Activated naive CD4-positive, alpha-beta T cell treated with anti-CD3 and anti-CD28 coated beads for 36 hours (primary cell): ENCODE data around the gene LY6G6D. TPM values are rescaled to one million over a fixed set of nuclear protein-coding genes. Genes with fewer than 3 reads are reported as not detected.

Experiments used
- CTCF ChIA-PET: fragments of 350-600 bp; sonication (Branson Sonifier 250); formaldehyde crosslinking; loops from one replicate; lab custom pipeline; 2021; ENCODE audit warnings: antibody characterized with exemption; lab: Charles Lee
- DNase-seq: peaks from one replicate; pipeline ENCODE4 v3.0.0-alpha.2; 2020
- H3K27ac Mint-ChIP-seq: one replicate; pipeline ENCODE4 v1.8.0; 2021; ENCODE audit warnings: mild to moderate bottlenecking, mixed read lengths
- H3K27me3 Mint-ChIP-seq: one replicate; pipeline ENCODE4 v1.8.0; 2021; ENCODE audit warnings: low read depth, mixed read lengths
- H3K36me3 Mint-ChIP-seq: one replicate; pipeline ENCODE4 v1.8.0; 2021; ENCODE audit warnings: low read depth, mixed read lengths
- H3K4me1 Mint-ChIP-seq: one replicate; pipeline ENCODE4 v1.8.0; 2021; ENCODE audit warnings: low read depth, mixed read lengths
- H3K4me3 Mint-ChIP-seq: one replicate; pipeline ENCODE4 v1.8.0; 2021; ENCODE audit warnings: mild to moderate bottlenecking, moderate library complexity, mixed read lengths
- H3K9me3 Mint-ChIP-seq: one replicate; pipeline ENCODE4 v1.8.0; 2021; ENCODE audit warnings: mixed read lengths
- intact Hi-C: fragments of 100-400 bp; cut with micrococcal nuclease; formaldehyde crosslinking; loops from one replicate; pipeline ENCODE4 v1.15.1; 2023
- total RNA-seq, 2 experiments: library from RNA; stranded (reverse); gene quantifications; one replicate each; pipeline ENCODE4 v1.2.3, GENCODE V29; 2021

The LY6G6D gene, protein sequence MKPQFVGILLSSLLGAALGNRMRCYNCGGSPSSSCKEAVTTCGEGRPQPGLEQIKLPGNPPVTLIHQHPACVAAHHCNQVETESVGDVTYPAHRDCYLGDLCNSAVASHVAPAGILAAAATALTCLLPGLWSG
- not detected for total RNA-seq

DNA sequence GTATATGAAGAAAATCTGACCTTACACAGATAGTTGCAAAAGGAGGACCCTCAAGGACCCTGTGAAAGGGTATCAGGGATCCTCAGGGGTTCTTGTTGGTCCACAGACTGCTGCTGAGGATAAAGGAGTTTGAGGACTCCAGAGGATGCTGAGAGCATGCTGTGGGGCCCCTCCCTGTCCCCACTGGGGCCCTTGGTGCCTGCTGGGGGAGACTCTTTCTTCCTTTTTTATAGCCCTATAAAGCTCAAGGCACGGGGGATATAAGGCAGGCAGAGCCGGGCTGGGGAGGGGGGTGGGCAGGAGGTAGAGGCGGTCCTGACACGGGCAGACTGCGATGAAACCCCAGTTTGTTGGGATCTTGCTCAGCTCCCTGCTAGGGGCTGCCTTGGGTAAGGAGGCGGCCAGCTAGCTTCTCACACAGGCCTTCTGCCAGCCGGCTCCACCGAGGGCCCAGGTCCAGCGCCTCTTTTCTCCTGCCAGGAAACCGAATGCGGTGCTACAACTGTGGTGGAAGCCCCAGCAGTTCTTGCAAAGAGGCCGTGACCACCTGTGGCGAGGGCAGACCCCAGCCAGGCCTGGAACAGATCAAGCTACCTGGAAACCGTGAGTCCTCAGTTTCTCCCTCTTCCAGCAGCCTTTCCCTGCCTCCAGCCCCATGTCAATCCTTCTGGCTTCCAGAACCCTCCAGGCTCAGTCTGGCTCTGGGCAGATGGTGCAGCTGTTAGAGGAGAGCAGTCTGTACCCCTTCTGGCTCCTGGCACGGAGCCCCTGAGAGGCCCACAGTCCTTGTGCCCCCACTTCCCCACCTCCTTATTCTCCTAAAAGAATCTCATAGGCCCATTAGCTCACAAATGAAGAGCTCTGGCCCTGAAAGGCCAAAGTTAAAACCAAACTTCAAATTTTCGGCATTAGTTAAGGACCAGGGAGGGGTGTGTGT is at the start of gene LY6G6D:
TSS of gene LY6G6D (plus strand) at position 327 of the 937 bp plus-strand sequence. CDS start at position 335, 8 bp downstream.
- Mint-ChIP-seq H3K4me1 (peaks cover 8% of the 10 kb centered on the region), H3K36me3 (no peaks in the 10 kb centered on the region), H3K27ac (no peak within 1 kb of the TSS), H3K9me3 (no peaks in the 10 kb centered on the region), H3K4me3 (no peak within 1 kb of the TSS), H3K27me3 (no peaks in the 10 kb centered on the region)
- intact Hi-C loops, result no loop called here
- CTCF ChIA-PET, result interaction anchor here (0.5 to 2.7 kb wide), 2 partner anchors 15 to 38 kb away, joined by 8 to 12 read pairs; no protein-coding TSS in a partner anchor
- no peak for DNase-seq

DNA sequence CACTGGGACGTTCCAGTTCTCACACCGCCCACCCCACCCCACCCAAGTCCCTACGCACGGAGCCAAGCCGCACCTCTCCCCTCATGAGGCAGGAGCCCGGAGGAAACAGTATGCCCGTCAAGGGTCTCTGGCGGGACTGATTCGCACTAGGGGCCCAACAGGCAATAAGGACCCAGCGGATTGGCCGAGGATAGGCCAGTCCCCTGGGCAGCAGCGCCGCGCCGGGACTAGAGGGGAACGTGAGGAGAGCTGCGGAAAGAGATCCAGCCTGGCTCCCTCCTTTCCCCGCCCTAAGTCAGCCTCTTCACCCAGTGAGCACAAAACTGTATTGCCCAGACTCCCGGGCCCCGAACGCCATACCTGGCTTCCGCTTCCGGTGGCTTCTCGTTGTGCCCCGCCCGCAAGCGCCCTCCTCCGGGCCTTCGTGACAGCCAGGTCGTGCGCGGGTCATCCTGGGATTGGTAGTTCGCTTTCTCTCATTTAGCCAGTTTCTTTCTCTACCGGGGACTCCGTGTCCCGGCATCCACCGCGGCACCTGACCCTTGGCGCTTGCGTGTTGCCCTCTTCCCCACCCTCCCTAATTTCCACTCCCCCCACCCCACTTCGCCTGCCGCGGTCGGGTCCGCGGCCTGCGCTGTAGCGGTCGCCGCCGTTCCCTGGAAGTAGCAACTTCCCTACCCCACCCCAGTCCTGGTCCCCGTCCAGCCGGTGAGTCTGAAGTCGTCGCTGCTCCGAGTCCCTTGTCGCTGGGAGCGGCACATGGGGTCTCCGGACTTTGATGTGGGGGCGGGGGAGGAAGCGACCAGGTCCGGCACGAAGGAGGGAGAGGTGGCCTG is 49.4 kb upstream of the LY6G6D start, which contains the start of gene CSNK2B:
TSS of gene CSNK2B (plus strand) at position 580 of the 836 bp plus-strand sequence. CDS start 752 bp downstream, outside the sequence.
- Mint-ChIP-seq H3K4me1 (peaks cover 62% of the 10 kb centered on the region), H3K9me3 (no peaks in the 10 kb centered on the region), H3K4me3 (peak within 1 kb of the TSS; percentile 95), H3K27ac (peak within 1 kb of the TSS; percentile 97), H3K36me3 (peaks cover 68% of the 10 kb centered on the region), H3K27me3 (no peaks in the 10 kb centered on the region)
- intact Hi-C loops, result loop anchor here (1.0 to 10.0 kb wide), 13 partner anchors 13 to 1179 kb away; partner anchors contain the start of genes ABHD16A, ATP6V1G2, BAG6 and HSPA1B
- DNase-seq, result peak; percentile 99
- CTCF ChIA-PET, result interaction anchor here (0.9 to 1.2 kb wide), 3 partner anchors 104 to 197 kb away, joined by 3 read pairs; no protein-coding TSS in a partner anchor

DNA sequence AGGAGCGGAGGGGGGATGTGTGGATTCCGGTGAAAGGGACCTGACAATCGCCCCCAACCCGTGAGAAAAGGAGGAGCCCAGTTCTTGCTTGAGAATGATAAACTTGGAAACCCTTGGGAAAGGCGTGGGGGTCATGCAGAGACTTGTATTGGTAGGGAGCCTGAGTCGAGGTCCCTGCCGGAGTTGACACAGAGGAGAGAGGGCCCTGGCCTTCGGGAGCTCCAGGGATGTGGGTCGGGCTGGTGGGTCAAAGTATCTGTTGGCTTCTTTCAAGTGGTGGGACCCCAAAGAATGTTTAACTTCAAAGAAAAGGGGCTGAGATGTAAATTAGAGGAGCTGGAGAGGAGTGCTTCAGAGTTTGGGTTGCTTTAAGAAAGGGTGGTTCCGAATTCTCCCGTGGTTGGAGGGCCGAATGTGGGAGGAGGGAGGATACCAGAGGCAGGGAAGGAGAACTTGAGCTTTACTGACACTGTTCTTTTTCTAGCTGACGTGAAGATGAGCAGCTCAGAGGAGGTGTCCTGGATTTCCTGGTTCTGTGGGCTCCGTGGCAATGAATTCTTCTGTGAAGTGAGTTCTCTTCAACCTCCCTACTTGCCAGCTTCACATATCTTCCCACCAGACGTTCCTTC is 48.7 kb upstream of the LY6G6D start:
- CTCF ChIA-PET, result interaction anchor here (0.9 to 1.1 kb wide), 4 partner anchors 15 to 125 kb away, joined by 3 to 4 read pairs (median 3); partner anchors contain the start of gene LY6G5C
- Mint-ChIP-seq H3K4me3 (peak overlapping the region; percentile 95), H3K27me3 (no peaks in the 10 kb centered on the region), H3K4me1 (peaks cover 55% of the 10 kb centered on the region), H3K36me3 (peaks cover 63% of the 10 kb centered on the region), H3K9me3 (no peaks in the 10 kb centered on the region), H3K27ac (peak overlapping the region; percentile 97)
- intact Hi-C loops, result loop anchor here (10.0 kb wide), 1 partner anchor 1178 kb away; the partner anchor contains the start of gene PSMB8
- no peak for DNase-seq

DNA sequence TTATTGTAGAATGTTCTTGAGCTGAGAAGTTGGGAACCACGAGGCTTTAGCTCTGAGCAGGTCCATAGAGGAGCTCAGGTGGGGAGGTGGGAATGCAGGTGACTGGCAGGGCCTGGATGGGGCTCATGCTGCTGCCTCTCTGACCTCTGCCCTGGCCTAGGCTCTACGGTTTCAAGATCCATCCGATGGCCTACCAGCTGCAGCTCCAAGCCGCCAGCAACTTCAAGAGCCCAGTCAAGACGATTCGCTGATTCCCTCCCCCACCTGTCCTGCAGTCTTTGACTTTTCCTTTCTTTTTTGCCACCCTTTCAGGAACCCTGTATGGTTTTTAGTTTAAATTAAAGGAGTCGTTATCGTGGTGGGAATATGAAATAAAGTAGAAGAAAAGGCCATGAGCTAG is 45.5 kb upstream of the LY6G6D start, which contains the start of gene LY6G5B:
TSS of gene LY6G5B (plus strand) at position 301 of the 400 bp plus-strand sequence. CDS start 975 bp downstream, outside the sequence.
- no peak within 1 kb of the TSS for H3K4me3 Mint-ChIP-seq
- DNase-seq, result no peak
- H3K27me3 Mint-ChIP-seq, result no peaks in the 10 kb centered on the region
- no peaks in the 10 kb centered on the region for H3K9me3 Mint-ChIP-seq
- H3K36me3 Mint-ChIP-seq, result peaks cover 53% of the 10 kb centered on the region
- peak within 1 kb of the TSS; percentile 19 for H3K27ac Mint-ChIP-seq
- intact Hi-C loops, result loop anchor here (10.0 kb wide), 1 partner anchor 1175 kb away; the partner anchor contains the start of gene PSMB8
- peaks cover 29% of the 10 kb centered on the region for H3K4me1 Mint-ChIP-seq
- CTCF ChIA-PET, result no interaction called here

DNA sequence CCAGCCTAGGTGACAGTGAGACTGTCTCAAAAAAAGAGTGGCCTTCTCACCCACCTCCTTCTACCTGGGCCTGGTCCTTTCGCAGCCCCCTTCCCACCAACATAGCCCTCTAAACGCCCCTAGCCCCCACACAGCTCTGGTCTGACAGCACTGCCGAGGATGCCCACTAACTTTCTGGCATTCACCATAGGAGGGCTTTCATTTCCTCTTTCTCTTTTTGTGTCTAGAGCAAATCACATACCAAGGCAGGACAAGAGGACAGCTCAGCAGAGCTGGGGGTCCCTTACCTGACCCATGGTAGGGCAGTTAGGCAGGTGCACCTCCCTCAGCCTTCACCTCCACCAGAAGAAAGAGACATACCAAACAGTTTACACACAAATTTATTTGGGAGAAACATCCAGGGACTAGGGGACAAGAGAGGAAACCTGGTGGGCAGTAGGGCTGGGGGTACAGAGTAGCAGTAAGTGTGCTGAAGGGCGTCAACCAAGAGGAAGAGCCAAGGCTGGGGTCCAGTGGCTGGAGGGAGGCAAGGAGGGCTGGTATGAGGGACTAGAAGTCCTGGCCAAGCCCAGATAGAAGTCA is 38.7 kb upstream of the LY6G6D start:
- CTCF ChIA-PET, result interaction anchor here (0.8 kb wide), 1 partner anchor 275 kb away, joined by 3 read pairs; no protein-coding TSS in a partner anchor
- H3K27me3 Mint-ChIP-seq, result no peaks in the 10 kb centered on the region
- H3K9me3 Mint-ChIP-seq, result no peaks in the 10 kb centered on the region
- H3K36me3 Mint-ChIP-seq, result peaks cover 17% of the 10 kb centered on the region
- no peak overlapping the region for H3K4me3 Mint-ChIP-seq
- DNase-seq, result no peak
- H3K27ac Mint-ChIP-seq, result no peak overlapping the region
- peaks cover 9% of the 10 kb centered on the region for H3K4me1 Mint-ChIP-seq
- intact Hi-C loops, result no loop called here

DNA sequence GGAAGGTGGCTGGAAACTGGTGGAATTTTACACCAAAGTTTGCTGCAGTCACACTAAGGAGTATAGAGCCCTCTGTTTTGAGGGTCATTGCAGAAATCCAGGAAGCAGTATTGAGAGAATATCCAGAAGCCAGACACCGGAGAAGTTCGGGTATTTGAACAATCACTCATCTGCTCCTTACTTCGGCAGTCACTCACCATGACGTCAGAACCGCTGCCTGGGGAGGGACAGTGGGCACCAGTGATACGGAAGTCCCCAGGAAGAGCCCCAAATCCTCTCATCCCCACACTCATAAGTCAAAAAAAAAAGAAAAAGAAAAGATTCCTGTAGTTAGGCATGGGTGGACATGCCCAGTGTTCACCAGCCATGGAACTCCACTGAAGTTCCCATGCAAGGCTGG is 38.2 kb upstream of the LY6G6D start:
- no peaks in the 10 kb centered on the region for H3K9me3 Mint-ChIP-seq
- H3K4me3 Mint-ChIP-seq, result no peak overlapping the region
- no peaks in the 10 kb centered on the region for H3K27me3 Mint-ChIP-seq
- H3K4me1 Mint-ChIP-seq, result peaks cover 11% of the 10 kb centered on the region
- CTCF ChIA-PET, result interaction anchor here (0.7 kb wide), 1 partner anchor 38 kb away, joined by 8 read pairs; the partner anchor contains the start of gene LY6G6D
- no peak for DNase-seq
- intact Hi-C loops, result no loop called here
- H3K27ac Mint-ChIP-seq, result peak overlapping the region; percentile 22
- H3K36me3 Mint-ChIP-seq, result peaks cover 13% of the 10 kb centered on the region

DNA sequence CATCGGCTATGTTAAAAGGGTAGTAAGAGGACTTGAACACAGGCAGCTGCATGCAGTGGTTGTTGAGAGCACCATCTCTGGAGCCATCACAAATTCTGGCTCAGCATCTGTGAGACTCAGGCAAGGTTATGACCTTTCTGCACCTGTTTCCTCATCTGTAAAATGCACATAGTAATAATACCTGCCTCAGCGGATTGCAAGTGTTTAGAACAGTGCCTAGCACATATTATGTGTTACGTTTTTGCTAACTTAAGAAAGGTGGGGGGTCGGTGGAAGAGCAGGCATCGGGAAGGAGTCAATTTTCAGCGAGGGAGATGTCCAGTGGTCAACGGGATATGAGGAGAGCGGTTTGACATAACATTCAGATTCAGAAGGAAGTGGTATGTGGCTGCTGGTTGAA is 37.2 kb upstream of the LY6G6D start:
- Mint-ChIP-seq H3K9me3 (no peaks in the 10 kb centered on the region), H3K4me1 (peaks cover 11% of the 10 kb centered on the region), H3K27me3 (no peaks in the 10 kb centered on the region), H3K4me3 (no peak overlapping the region), H3K27ac (no peak overlapping the region), H3K36me3 (peaks cover 5% of the 10 kb centered on the region)
- no peak for DNase-seq
- intact Hi-C loops, result no loop called here
- CTCF ChIA-PET, result interaction anchor here (0.8 to 2.1 kb wide), 3 partner anchors 13 to 186 kb away, joined by 3 to 6 read pairs (median 4); no protein-coding TSS in a partner anchor

DNA sequence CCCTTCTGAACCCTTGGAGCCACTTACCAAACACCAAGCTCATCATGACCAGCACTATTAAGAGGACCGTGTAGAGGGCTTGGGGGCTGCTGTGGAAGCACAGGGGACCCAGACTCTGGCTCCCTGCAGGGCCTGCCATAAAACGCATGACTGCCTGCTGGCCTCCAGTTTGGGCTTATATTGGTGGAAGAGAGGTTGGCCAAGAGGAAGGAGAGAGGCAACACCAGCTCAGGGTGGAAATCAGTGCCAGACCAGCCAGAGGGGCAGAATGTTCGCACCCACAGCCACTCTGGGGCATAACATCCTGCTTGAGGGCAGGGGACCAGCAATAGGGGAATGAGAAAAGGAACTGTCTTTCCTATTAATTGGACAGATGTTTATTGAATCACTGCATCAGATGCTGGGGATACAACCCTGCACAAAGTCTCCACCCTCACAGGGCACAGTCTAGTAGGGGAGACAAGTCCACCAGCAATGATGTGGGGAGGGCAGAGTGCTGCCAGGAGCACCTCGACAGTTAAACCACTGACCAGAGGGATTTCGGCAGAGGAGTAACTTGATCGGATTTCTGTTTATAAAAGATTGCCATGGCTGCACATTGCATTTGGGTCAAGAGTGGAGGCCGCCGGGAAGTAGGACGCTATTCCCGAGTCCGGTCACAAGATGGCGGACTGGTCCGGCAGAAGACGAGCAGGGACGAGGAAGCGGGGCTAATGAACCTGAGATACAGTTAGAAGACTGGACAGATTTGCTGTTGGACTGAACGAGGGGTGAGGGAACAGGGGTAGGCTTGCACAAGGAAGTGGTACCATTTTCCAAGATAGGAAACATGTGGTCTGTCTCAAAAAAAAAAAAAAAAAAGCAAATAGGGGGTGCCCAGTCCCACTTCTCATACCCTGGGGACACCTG is 34.7 kb upstream of the LY6G6D start, which contains the start of gene LY6G5C:
TSS of gene LY6G5C (minus strand) at position 842 of the 909 bp plus-strand sequence. CDS start at position 148, 694 bp downstream.
- DNase-seq, result peak; percentile 85
- Mint-ChIP-seq H3K4me3 (peak within 1 kb of the TSS; percentile 74), H3K36me3 (no peaks in the 10 kb centered on the region), H3K9me3 (no peaks in the 10 kb centered on the region), H3K4me1 (peaks cover 11% of the 10 kb centered on the region), H3K27ac (no peak within 1 kb of the TSS), H3K27me3 (no peaks in the 10 kb centered on the region)
- CTCF ChIA-PET, result interaction anchor here (0.6 to 2.1 kb wide), 14 partner anchors 9 to 271 kb away, joined by 3 to 12 read pairs (median 5); partner anchors contain the start of genes ABHD16A, HSPA1B and MSH5
- intact Hi-C loops, result loop anchor here (1.0 to 2.0 kb wide), 6 partner anchors 58 to 272 kb away; partner anchors contain the start of gene NEU1

DNA sequence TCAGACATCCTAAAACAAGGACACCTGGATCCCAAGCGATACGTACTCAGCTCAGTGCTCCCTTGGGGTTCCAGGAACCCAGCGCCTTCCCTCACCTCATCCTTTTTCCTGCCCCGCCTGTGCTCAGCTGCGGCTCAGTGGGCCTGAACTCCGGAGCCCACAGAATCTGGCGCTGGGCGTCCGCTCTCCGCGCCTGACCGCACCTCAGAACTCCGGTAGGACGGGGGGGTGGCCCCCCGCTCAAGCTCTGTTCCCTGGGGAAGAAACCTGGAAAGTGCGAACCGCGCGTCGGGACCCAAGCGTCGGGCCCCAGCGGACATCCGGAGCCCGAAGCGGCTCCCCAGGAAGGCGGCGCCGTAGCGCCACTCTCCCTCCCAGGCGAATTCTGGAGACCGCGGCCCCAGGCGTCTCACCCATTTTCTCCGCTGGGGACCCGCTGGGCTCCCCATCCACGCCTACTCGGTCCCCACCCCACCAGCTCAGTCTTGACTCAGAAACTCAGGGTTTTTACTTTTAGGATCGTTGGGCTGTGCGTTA is 33.9 kb upstream of the LY6G6D start:
- intact Hi-C loops, result loop anchor here (2.0 kb wide), 5 partner anchors 88 to 272 kb away; partner anchors contain the start of gene NEU1
- DNase-seq, result peak; percentile 62
- H3K9me3 Mint-ChIP-seq, result no peaks in the 10 kb centered on the region

More for the DNA sequence above, 33.9 kb upstream of the LY6G6D start:
- Mint-ChIP-seq H3K36me3 (no peaks in the 10 kb centered on the region), H3K4me3 (peak overlapping the region; percentile 74), H3K27ac (no peak overlapping the region), H3K4me1 (peaks cover 11% of the 10 kb centered on the region), H3K27me3 (no peaks in the 10 kb centered on the region)
- CTCF ChIA-PET, result interaction anchor here (0.6 to 1.9 kb wide), 12 partner anchors 8 to 271 kb away, joined by 3 to 12 read pairs (median 5); partner anchors contain the start of genes ABHD16A, HSPA1B and MSH5
